Regular cardiac myocyte (primary cell): ENCODE results near the gene IL11. TPM values are rescaled to one million over a fixed set of nuclear protein-coding genes. Genes with fewer than 3 reads are reported as not detected.

Experiments
- total RNA-seq: library from RNA; depleted of rRNA; stranded (reverse); fragments of >200 nt; gene quantifications from 2 replicates; pipeline ENCODE4 v1.2.3, GENCODE V29; 2014

The IL11 gene
- 4.8 and 26.3 TPM in 2 replicates for total RNA-seq

DNA sequence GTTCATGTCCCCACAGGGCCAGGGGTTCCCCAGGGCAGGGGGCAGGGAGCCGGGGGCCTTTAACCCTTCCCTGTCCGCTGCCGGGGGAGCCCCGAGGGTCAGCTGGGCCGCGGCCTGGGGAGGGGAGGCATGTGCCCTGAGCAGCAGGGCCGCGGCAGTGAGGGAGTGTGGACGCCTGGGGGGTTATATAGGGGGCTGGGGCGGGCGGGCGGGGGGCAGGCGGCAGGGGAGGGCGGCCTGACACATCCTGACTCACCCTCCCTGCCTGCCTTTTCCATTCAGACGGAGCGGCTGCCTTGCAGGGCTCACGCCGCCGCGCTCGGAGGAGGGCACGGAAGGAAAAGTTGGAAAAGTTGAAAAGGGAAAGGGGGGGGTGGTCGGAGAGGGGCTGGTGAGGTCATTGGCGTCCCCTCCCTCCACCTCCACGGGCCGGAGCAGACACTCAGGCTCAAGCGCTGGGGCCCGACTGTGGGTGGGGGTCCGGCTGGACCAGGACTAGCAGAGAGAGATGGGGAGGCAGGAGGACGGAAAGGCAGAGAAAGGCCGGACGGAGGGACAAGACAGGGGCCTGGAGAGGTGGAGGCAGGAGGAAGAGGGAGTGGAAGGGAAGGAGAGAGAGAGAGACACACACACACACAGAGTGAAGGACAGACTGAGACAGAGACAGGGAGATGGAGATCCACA, at the start of gene IL11:
Gene IL11 (minus strand): TSS at position 159 of the 684 bp plus-strand sequence. CDS start 153 bp downstream, at position 6.

DNA sequence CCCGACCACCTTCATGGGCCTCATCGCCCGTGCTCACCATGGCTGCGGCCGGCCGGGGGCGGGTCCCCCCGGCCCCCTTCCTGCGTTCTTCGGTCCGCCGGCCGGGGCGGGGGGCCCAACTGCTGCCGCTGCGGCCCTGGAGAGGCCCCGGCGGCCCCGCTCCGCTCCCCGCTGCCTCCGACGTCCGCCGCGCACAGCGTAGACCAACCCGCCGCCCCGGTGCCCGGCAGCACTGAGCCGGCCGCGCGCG, 37.2 kb upstream of the IL11 start, which contains the start of gene UBE2S:
Gene UBE2S (minus strand): TSS at position 239 of the 250 bp plus-strand sequence. CDS start 199 bp downstream, at position 40.

DNA sequence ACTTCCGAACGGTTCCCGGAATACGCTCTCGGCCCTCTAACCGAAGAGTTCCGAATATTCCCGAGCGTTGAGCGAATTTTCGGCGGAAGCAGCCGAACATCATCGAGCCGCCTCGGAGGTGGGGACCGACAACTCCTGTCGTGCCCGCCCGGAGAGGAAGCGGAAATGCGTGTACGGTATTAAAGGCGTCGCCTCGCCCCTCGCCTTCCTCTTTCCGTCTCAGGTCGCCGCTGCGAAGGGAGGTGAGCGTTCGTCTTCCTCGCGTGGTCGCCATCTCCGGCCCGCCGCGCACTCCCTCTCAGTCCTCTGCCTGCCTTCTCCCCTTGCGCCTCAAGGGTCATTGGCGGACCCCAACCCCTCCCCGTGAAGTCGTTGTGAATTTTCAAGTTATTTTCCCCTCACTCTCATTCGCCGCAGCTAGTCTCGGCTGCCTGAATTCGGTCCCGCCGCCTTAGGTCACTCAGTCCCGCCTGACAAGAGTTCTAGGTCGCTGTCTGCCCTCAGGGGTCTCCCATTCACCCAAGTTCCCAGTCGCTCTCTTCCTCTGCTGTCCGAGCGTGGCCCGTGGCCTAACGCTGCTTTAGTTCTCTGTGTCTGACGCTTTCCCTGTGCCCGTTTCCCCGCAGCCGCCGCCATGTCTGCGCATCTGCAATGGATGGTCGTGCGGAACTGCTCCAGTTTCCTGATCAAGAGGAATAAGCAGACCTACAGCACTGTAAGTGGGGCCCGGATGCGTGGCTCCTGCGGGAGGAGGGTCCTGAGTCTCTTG, 15.6 kb upstream of the IL11 start, which contains the start of gene RPL28:
Gene RPL28 (plus strand): TSS at position 209 of the 769 bp plus-strand sequence. CDS start 426 bp downstream, at position 635.

DNA sequence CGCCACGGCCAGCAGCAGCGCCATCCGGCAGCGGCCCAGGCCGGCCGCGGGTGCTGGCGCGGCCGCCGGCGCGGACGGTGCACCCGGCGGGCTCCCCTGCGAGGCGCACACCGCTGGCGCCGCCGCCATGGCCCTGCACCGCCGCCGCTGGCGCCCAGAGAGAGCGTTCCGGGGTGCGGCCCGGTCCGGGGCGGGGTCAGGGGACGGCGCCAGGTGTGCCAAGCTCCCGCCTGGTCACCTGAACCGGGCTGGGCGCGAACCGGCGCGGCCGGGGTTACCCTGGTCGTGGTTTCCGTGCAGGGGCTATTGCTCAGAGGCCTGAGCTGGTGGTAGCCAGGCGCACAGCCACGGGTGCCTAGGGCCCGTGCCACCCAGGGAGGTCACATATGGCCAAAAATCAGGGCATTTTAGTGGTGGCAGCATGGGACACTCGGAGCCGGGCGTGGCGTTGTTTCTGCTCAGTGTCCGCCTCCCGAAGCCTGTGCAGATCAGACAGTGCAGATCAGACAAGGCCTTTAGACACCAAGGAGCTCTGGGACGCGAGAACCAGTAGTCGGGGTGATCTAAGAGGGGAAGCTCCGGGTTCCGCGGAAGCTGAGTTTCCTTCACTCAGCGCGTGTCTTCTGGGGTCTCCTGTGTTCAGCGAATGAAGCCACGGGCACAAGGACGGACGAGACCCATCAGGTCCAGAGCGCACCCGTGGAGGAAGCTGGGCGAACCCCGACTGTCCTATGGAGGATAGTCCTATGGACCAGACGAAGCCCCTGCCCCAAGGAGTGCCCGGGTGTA, 14.1 kb upstream of the IL11 start, which contains the start of gene TMEM238:
Gene TMEM238 (minus strand): TSS at position 162 of the 789 bp plus-strand sequence. CDS start 33 bp downstream, at position 129.

DNA sequence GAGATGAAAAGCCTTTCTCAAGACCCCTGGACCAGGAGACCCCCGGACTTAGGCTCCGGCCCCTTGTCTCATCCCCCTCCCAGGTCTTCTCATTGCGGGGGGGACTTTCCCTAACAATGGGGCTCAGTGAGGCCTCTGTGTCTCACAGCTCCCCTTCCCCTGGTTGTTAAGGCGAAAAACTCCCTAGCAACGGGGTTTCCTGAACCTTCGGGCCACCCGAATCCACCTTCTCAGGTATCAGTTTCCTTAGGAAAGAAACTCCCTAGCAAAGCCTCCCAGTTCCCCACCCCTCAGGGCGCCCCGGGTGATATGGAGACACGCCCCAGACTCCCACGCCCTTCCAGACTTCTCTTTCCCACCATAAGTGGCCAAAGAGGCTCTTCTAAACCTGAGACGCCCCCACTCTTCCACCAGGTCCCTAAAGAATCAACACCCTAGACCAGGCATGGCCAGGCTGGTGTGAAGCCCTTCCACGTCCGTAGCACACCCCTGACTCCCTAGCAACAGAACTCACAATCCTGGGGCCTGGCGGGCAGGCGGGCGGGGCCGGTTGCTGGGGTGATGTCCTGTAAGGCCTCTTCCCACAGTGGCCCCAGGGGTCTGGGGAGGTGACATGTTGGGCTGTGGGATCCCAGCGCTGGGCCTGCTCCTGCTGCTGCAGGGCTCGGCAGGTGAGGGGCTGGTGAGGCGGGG, 6.1 kb upstream of the IL11 start, which contains the start of gene TMEM190:
Gene TMEM190 (plus strand): TSS at position 586 of the 693 bp plus-strand sequence. CDS start 28 bp downstream, at position 614.

GRCh38 chr19:55362990-55363716, 7.1 kb downstream of the IL11 start, which contains the start of gene GARIN5B:
Gene GARIN5B, minus strand, starts transcription at chr19:55363260. Its CDS starts 194 bp downstream, at chr19:55363066.

DNA sequence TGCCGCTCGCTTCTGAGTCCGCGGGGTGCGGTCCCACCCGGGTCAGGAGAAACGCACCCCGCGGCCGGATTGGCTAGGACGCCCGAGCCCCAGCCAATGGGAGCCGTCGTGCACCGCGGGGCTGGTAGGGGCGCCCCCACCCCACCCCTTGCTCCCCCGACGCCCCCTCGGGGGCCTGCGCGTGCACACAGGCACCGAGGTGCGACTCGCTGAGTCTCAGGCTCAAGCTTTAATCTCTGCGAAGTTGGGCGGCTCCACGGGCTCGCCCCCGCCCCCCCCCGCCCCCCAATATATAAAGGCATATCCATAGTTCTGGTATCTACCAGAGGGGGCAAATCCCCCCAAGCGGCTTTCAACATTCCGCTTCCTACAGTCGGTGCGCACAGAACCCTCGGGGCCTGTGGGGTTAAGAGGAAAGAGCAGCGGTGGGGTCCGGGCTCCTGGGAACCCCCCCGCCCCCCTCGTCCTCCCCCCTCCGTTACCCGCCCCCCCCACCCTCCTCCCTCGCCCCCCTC, 15.5 kb downstream of the IL11 start, which contains the start of gene COX6B2:
Gene COX6B2 (minus strand): TSS at position 22 of the 515 bp plus-strand sequence. CDS start 198 bp downstream, outside the sequence.

DNA sequence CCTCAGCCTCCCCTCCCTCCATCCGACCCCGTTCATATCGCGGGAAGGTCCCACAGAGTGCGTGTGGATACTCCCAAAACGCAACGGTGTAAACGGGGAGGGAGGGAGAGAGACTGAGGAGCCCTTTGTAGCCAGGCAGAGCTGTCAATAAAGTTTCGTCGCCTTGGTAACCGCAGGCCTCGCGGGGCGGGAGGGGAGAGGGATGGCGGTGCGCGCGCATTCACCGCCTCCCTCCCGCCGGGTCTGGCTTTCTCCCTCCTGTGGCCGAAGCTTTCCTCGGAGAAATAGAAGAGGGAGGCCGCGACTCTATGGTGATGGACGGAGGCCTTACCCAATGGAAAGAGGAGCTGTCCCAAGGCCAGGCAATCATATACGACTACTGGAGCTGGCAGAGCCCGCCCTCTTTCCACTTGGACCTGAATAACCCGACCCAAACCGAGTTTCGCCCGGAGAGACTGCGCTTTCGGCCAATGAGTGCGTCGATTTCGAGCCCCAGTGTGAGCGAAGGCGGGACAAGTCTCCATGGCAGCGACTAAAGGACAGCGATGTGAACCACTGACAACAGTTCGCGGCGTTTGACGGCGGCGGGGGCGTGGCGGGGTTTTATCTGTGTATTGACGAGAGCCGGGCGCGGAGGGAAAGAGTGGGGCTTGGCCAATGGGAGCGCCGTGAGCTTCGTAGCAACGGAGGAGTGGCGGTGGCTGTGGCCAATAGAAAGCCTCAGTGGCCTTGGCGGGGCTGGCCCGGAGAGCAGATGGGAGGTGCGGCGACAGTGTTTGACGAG, 31.0 kb downstream of the IL11 start, which contains the start of gene KMT5C:
Gene KMT5C (plus strand): TSS at position 772 of the 784 bp plus-strand sequence. CDS start 2,061 bp downstream, outside the sequence.

GRCh38 chr19:55325172-55325571, 45.1 kb downstream of the IL11 start, which contains the start of gene TMEM150B:
Gene TMEM150B, minus strand, starts transcription at chr19:55325341. Its CDS starts 4,305 bp downstream, at chr19:55321036.

Other genes with a start within 250 kb of the IL11 start
- gene TNNT1, start 221.3 kb downstream of the IL11 start, total RNA-seq: 3.4 and 3.8 TPM in 2 replicates
- gene TNNI3, start 212.7 kb downstream of the IL11 start, total RNA-seq: not detected in 2 replicates
- gene DNAAF3, start 203.8 kb downstream of the IL11 start, total RNA-seq: 0.77 and 0.85 TPM in 2 replicates
- gene SYT5, start 190.2 kb downstream of the IL11 start, total RNA-seq: 0.96 TPM in 1 of 2 replicates, not detected in the other
- gene PTPRH, start 161.0 kb downstream of the IL11 start, total RNA-seq: 6.5 and 21.4 TPM in 2 replicates
- gene TMEM86B, start 141.7 kb downstream of the IL11 start, total RNA-seq: 1.5 and 2.3 TPM in 2 replicates
- gene PPP6R1, start 111.4 kb downstream of the IL11 start, total RNA-seq: 16.3 and 35.5 TPM in 2 replicates
- gene HSPBP1, start 90.4 kb downstream of the IL11 start, total RNA-seq: 18.9 and 40.6 TPM in 2 replicates
- gene BRSK1, start 86.5 kb downstream of the IL11 start, total RNA-seq: 3.9 and 6.7 TPM in 2 replicates
- not detected in 2 replicates for gene TMEM150B, start 45.1 kb downstream of the IL11 start, total RNA-seq
- 2.7 and 7.6 TPM in 2 replicates for gene KMT5C, start 30.6 kb downstream of the IL11 start, total RNA-seq
- not detected in 2 replicates for gene COX6B2, start 15.7 kb downstream of the IL11 start, total RNA-seq
- not detected in 2 replicates for gene GARIN5B, start 7.2 kb downstream of the IL11 start, total RNA-seq
- gene TMEM190, start 6.4 kb upstream of the IL11 start, total RNA-seq: not detected in 2 replicates
- 0.58 and 0.85 TPM in 2 replicates for gene TMEM238, start 13.8 kb upstream of the IL11 start, total RNA-seq
- 204 and 210 TPM in 2 replicates for gene RPL28, start 15.5 kb upstream of the IL11 start, total RNA-seq
- gene UBE2S, start 37.3 kb upstream of the IL11 start, total RNA-seq: 32.4 and 286 TPM in 2 replicates
- gene SHISA7, start 72.8 kb upstream of the IL11 start, total RNA-seq: not detected in 2 replicates
- gene ISOC2, start 91.2 kb upstream of the IL11 start, total RNA-seq: 42.0 and 52.3 TPM in 2 replicates
- gene C19orf85, start 94.3 kb upstream of the IL11 start, total RNA-seq: not detected in 2 replicates
- 1.4 and 1.5 TPM in 2 replicates for gene ZNF628, start 106.2 kb upstream of the IL11 start, total RNA-seq
- gene NAT14, start 114.7 kb upstream of the IL11 start, total RNA-seq: 12.7 and 18.0 TPM in 2 replicates
- 6.7 and 11.6 TPM in 2 replicates for gene SSC5D, start 118.0 kb upstream of the IL11 start, total RNA-seq
- not detected in 2 replicates for gene SBK2, start 166.7 kb upstream of the IL11 start, total RNA-seq
- under 0.01 and 0.19 TPM in 2 replicates for gene SBK3, start 175.1 kb upstream of the IL11 start, total RNA-seq
- gene ZNF579, start 210.4 kb upstream of the IL11 start, total RNA-seq: 3.1 and 3.5 TPM in 2 replicates
- gene FIZ1, start 229.1 kb upstream of the IL11 start, total RNA-seq: 2.3 and 2.9 TPM in 2 replicates
- 5.6 and 8.2 TPM in 2 replicates for gene ZNF524, start 229.8 kb upstream of the IL11 start, total RNA-seq
- gene ZNF865, start 235.2 kb upstream of the IL11 start, total RNA-seq: 0.58 and 0.85 TPM in 2 replicates